Nephron progenitor cell (in vitro differentiated cells): ENCODE data around the gene DGCR2.

Source experiments
- DNase-seq: peaks from one replicate; pipeline ENCODE4 v3.0.0; 2021
- H3K27ac Mint-ChIP-seq: 2 replicates; pipeline ENCODE4 v1.8.0; 2021; ENCODE audit warnings: mild to moderate bottlenecking, moderate library complexity, mixed read lengths
- H3K27me3 Mint-ChIP-seq: 2 replicates; pipeline ENCODE4 v1.8.0; 2021; ENCODE audit warnings: mild to moderate bottlenecking, low read depth, mixed read lengths; ENCODE audit not compliant: poor library complexity
- H3K36me3 Mint-ChIP-seq: 2 replicates; pipeline ENCODE4 v1.8.0; 2021; ENCODE audit warnings: low read depth, mixed read lengths
- H3K4me1 Mint-ChIP-seq: 2 replicates; pipeline ENCODE4 v1.8.0; 2021; ENCODE audit warnings: mixed read lengths
- H3K4me3 Mint-ChIP-seq: 2 replicates; pipeline ENCODE4 v1.8.0; 2021; ENCODE audit warnings: mild to moderate bottlenecking, moderate library complexity, mixed read lengths
- H3K9me3 Mint-ChIP-seq: 2 replicates; pipeline ENCODE4 v1.8.0; 2021; ENCODE audit warnings: mild to moderate bottlenecking, moderate library complexity, mixed read lengths
- TF ChIP-seq, protein P1 (sequence below): fragments of 200-600 bp; sonication (generic); IDR thresholded peaks from 2 replicates; pipeline ENCODE4 v1.5.0; 2021; ENCODE audit warnings: antibody characterized with exemption

The DGCR2 gene

DNA sequence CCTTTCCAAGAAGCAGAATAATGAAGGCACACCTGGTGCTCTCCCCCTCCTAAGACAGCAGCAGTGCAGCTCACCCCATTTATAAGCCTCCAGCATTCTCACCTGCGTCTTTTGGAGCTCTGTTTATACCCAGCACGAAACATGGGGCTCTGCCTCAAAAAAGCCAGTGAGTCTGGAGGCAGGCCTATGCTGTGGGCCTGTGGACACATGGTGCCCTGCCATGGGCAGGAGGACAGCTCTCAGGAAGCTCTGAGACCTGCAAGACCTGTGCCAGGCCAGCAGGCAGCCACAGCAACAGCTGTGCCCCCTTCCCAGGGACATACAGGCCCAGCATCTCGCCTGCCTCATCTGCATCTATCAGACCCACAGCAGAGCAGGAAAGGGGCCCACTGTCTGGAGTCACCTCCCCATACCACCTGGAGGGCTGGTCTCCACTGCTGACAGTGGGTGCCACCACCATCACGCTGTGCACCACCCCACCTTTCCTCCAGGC lies 64.2 kb downstream of the DGCR2 start:
- Mint-ChIP-seq H3K36me3 (peaks cover 38% of the 10 kb centered on the region), H3K4me3 (no peak overlapping the region), H3K27me3 (no peaks in the 10 kb centered on the region), H3K27ac (peak overlapping the region; percentile 66), H3K9me3 (no peaks in the 10 kb centered on the region), H3K4me1 (peaks cover 8% of the 10 kb centered on the region)
- TF ChIP-seq, protein P1, sequence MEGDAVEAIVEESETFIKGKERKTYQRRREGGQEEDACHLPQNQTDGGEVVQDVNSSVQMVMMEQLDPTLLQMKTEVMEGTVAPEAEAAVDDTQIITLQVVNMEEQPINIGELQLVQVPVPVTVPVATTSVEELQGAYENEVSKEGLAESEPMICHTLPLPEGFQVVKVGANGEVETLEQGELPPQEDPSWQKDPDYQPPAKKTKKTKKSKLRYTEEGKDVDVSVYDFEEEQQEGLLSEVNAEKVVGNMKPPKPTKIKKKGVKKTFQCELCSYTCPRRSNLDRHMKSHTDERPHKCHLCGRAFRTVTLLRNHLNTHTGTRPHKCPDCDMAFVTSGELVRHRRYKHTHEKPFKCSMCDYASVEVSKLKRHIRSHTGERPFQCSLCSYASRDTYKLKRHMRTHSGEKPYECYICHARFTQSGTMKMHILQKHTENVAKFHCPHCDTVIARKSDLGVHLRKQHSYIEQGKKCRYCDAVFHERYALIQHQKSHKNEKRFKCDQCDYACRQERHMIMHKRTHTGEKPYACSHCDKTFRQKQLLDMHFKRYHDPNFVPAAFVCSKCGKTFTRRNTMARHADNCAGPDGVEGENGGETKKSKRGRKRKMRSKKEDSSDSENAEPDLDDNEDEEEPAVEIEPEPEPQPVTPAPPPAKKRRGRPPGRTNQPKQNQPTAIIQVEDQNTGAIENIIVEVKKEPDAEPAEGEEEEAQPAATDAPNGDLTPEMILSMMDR: no peak
- no peak for DNase-seq

DNA sequence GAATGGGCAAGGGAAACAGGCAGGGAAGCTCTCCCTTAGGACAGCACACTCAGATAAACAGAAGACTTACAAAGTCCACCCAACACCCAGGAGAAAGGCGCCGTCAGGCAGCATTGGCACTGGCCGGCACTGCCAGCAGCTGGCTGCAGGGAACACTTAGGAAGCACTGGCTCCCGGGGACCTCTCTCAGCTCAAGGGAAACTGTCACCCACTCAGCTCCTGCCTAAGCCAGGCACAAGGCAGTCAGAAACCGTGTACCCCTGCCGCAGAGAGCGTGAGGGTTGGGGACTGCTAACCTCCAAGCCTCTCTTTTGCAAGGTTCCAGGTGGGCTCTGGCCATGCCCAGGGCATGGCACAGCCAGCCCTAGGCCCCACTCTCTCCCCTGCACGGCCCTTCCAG lies 64.7 kb downstream of the DGCR2 start:
- Mint-ChIP-seq H3K27me3 (no peaks in the 10 kb centered on the region), H3K4me1 (peaks cover 4% of the 10 kb centered on the region), H3K4me3 (no peak overlapping the region), H3K36me3 (peaks cover 43% of the 10 kb centered on the region), H3K9me3 (no peaks in the 10 kb centered on the region), H3K27ac (peak overlapping the region; percentile 42)
- DNase-seq: no peak
- TF ChIP-seq, protein P1: no peak

DNA sequence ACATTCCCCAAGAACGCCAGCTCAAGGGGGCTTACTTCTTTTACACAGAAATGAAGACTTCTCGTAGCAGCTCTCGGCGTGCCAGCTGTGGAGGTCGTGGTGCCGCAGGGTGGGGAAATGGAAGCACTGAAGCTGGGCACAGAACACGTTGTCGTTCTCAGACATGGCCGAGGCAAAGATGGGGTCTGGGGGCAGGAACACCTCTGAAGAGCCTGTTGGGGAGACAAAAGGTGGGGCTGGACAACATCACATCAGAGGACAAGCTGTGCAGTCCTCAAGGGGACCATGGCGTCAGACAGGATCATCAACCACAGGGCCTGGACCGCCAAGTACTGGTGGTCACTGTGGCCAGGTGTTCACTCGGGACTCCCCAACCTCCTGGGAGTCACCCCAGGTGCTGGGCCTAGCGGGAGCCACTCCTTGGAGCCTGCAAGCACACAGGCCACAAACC lies 65.2 kb downstream of the DGCR2 start:
- TF ChIP-seq, protein P1: no peak
- Mint-ChIP-seq H3K9me3 (no peaks in the 10 kb centered on the region), H3K27ac (peak overlapping the region; percentile 42), H3K27me3 (no peaks in the 10 kb centered on the region), H3K4me1 (no peaks in the 10 kb centered on the region), H3K4me3 (no peak overlapping the region), H3K36me3 (peaks cover 48% of the 10 kb centered on the region)
- DNase-seq: no peak

DNA sequence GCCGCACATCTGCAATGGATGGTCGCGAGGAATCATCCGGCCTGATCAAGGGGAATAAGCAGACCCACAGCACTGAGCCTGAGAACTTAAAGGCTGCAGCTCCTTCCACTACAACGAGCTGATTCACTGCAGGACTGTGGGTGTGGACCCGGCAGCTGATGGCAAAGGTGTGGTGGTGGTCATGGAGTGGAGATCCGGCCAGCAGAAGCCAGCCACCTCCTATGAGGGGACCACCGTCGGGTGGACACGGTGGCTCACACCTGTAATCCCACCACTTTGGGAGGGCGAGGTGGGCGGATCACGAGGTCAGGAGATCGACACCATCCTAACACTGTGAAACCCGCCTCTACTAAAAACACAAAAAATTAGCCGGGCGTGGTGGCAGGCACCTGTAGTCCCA lies 66.4 kb downstream of the DGCR2 start:
- Mint-ChIP-seq H3K4me1 (no peaks in the 10 kb centered on the region), H3K27me3 (no peaks in the 10 kb centered on the region), H3K9me3 (no peaks in the 10 kb centered on the region), H3K27ac (no peak overlapping the region), H3K36me3 (peaks cover 54% of the 10 kb centered on the region), H3K4me3 (no peak overlapping the region)
- TF ChIP-seq, protein P1: no peak
- DNase-seq: no peak

DNA sequence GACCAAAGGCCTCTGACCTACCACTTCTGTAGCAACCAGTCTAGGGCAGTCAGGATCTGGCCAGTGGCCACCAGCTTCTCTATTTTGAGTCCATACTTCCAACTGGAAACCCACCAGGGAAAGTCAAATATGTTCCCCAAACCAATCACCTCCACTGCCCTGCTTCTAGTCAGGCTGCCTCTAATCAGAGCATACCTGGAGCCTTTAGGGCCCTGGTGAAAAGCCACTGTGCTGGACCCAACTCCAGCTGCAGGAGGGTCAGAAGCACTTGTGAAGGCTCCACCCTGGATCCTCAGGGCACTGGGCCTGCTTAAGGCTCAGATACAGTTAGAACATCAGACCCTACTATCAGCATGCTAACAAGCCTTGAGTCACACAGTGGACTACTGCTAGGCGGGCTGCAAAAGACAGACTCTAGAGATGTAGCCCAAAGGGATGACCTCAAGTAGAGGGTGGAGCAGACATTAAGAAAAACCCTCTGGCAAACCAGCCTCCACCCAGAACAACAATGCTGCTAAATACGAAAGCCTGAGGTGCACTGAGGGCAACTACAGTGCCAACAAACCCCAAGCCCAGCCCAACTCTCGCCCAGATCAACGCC lies 69.2 kb downstream of the DGCR2 start:
- no peak for DNase-seq
- H3K36me3 Mint-ChIP-seq: peaks cover 72% of the 10 kb centered on the region
- H3K9me3 Mint-ChIP-seq: no peaks in the 10 kb centered on the region
- TF ChIP-seq, protein P1: no peak
- H3K4me3 Mint-ChIP-seq: no peak overlapping the region
- no peaks in the 10 kb centered on the region for H3K27me3 Mint-ChIP-seq
- peak overlapping the region; percentile 13 for H3K27ac Mint-ChIP-seq
- no peaks in the 10 kb centered on the region for H3K4me1 Mint-ChIP-seq
